ENCODE measurements around the gene NF1. TPM values are rescaled to one million over a fixed set of nuclear protein-coding genes. Genes with fewer than 3 reads are reported as not detected.

The NF1 gene
- total RNA-seq, 1 experiment from 2014 or later = 35.4 TPM

DNA sequence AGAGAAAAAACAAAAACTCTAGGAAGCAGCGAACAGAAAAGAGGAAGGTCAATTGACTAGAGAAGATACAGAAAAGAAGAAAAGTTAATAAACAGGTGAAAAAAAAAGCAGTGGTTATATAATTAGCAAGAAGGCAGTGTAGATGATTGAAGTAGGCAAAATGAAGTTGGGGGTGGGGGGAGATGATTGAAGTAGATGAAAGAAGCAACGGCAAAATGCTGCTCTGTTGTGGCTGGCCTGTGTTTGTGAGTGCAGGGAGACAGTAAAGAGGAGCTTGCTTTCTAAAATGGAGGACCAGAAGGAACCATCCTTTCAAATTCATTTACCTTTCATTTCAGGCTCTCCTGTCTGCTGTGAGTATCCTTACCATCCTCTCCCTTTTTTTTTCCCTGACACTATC lies 215.5 kb downstream of the NF1 start (continued):
- no peak for TF ChIP-seq NFE2L1 (CRISPR knock-in tag; IDR thresholded peaks at IDR 0.05)
- TF ChIP-seq NR2C2 (CRISPR knock-in tag; IDR thresholded peaks at IDR 0.05) = no peak
- TF ChIP-seq, protein P1, sequence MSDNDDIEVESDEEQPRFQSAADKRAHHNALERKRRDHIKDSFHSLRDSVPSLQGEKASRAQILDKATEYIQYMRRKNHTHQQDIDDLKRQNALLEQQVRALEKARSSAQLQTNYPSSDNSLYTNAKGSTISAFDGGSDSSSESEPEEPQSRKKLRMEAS (CRISPR knock-in tag; IDR thresholded peaks at IDR 0.05) = no peak

DNA sequence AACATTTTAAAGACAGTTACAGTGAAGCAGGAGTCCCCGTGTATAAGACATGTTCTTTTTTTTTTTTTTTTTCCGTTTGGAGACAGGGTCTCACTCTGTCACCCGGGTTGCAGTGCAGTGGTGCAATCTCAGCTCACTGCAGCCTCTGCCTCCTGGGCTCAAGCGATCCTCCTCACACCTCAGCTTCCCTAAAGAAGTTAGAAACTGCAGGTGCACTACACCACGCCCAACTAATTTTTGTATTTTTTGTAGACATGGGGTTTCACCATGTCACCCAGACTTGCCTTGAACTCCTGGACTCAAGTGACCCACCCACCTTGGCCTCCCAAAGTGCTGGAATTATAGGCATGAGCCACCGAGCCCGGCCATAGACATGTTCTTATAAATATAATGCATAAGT lies 216.1 kb downstream of the NF1 start:
- no peak overlapping the region for H3K27ac Mint-ChIP-seq
- DNase-seq (ENCODE audit: low spot score) = no peak
- H3K4me3 Mint-ChIP-seq = no peak overlapping the region
- H3K36me3 Mint-ChIP-seq = no peaks in the 10 kb centered on the region
- H3K27me3 Mint-ChIP-seq (ENCODE audit: low read depth) = no peaks in the 10 kb centered on the region
- POLR2A ChIA-PET = no interaction called here
- H3K9me3 Mint-ChIP-seq = no peaks in the 10 kb centered on the region
- peaks cover 8% of the 10 kb centered on the region for H3K4me1 Mint-ChIP-seq
- CTCF ChIA-PET = no interaction called here
- TF ChIP-seq ZNF671 (CRISPR knock-in tag; IDR thresholded peaks at IDR 0.05) = no peak
- TF ChIP-seq, protein P2, sequence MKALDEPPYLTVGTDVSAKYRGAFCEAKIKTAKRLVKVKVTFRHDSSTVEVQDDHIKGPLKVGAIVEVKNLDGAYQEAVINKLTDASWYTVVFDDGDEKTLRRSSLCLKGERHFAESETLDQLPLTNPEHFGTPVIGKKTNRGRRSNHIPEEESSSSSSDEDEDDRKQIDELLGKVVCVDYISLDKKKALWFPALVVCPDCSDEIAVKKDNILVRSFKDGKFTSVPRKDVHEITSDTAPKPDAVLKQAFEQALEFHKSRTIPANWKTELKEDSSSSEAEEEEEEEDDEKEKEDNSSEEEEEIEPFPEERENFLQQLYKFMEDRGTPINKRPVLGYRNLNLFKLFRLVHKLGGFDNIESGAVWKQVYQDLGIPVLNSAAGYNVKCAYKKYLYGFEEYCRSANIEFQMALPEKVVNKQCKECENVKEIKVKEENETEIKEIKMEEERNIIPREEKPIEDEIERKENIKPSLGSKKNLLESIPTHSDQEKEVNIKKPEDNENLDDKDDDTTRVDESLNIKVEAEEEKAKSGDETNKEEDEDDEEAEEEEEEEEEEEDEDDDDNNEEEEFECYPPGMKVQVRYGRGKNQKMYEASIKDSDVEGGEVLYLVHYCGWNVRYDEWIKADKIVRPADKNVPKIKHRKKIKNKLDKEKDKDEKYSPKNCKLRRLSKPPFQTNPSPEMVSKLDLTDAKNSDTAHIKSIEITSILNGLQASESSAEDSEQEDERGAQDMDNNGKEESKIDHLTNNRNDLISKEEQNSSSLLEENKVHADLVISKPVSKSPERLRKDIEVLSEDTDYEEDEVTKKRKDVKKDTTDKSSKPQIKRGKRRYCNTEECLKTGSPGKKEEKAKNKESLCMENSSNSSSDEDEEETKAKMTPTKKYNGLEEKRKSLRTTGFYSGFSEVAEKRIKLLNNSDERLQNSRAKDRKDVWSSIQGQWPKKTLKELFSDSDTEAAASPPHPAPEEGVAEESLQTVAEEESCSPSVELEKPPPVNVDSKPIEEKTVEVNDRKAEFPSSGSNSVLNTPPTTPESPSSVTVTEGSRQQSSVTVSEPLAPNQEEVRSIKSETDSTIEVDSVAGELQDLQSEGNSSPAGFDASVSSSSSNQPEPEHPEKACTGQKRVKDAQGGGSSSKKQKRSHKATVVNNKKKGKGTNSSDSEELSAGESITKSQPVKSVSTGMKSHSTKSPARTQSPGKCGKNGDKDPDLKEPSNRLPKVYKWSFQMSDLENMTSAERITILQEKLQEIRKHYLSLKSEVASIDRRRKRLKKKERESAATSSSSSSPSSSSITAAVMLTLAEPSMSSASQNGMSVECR (CRISPR knock-in tag; IDR thresholded peaks at IDR 0.05; ENCODE audit: borderline replicate concordance) = no peak
- no peak for TF ChIP-seq NR2C2 (CRISPR knock-in tag; IDR thresholded peaks at IDR 0.05)
- TF ChIP-seq ZNF396 (CRISPR knock-in tag; IDR thresholded peaks at IDR 0.05; ENCODE audit: borderline replicate concordance) = no peak
- TF ChIP-seq, protein P3, sequence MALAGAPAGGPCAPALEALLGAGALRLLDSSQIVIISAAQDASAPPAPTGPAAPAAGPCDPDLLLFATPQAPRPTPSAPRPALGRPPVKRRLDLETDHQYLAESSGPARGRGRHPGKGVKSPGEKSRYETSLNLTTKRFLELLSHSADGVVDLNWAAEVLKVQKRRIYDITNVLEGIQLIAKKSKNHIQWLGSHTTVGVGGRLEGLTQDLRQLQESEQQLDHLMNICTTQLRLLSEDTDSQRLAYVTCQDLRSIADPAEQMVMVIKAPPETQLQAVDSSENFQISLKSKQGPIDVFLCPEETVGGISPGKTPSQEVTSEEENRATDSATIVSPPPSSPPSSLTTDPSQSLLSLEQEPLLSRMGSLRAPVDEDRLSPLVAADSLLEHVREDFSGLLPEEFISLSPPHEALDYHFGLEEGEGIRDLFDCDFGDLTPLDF (CRISPR knock-in tag; IDR thresholded peaks at IDR 0.05) = no peak
- TF ChIP-seq NFYB (CRISPR knock-in tag; conservative IDR thresholded peaks at IDR 0.05; ENCODE audit: low read depth) = no peak
- no peak for TF ChIP-seq ZNF121 (CRISPR knock-in tag; IDR thresholded peaks at IDR 0.05)
- TF ChIP-seq SMAD3 (CRISPR knock-in tag; IDR thresholded peaks at IDR 0.05; ENCODE audit: borderline replicate concordance) = no peak
- TF ChIP-seq ZNF232 (CRISPR knock-in tag; IDR thresholded peaks at IDR 0.05) = no peak
- TF ChIP-seq, protein P4, sequence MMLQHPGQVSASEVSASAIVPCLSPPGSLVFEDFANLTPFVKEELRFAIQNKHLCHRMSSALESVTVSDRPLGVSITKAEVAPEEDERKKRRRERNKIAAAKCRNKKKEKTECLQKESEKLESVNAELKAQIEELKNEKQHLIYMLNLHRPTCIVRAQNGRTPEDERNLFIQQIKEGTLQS (CRISPR knock-in tag; conservative IDR thresholded peaks at IDR 0.05) = no peak
- TF ChIP-seq, protein P5, sequence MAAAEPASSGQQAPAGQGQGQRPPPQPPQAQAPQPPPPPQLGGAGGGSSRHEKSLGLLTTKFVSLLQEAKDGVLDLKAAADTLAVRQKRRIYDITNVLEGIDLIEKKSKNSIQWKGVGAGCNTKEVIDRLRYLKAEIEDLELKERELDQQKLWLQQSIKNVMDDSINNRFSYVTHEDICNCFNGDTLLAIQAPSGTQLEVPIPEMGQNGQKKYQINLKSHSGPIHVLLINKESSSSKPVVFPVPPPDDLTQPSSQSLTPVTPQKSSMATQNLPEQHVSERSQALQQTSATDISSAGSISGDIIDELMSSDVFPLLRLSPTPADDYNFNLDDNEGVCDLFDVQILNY (CRISPR knock-in tag; IDR thresholded peaks at IDR 0.05) = no peak
- no peak for TF ChIP-seq RELA (CRISPR knock-in tag; IDR thresholded peaks at IDR 0.05; ENCODE audit: borderline replicate concordance)
- no peak for TF ChIP-seq NR3C1 (CRISPR knock-in tag; conservative IDR thresholded peaks at IDR 0.05; ENCODE audit: low read depth)
- TF ChIP-seq, protein P6, sequence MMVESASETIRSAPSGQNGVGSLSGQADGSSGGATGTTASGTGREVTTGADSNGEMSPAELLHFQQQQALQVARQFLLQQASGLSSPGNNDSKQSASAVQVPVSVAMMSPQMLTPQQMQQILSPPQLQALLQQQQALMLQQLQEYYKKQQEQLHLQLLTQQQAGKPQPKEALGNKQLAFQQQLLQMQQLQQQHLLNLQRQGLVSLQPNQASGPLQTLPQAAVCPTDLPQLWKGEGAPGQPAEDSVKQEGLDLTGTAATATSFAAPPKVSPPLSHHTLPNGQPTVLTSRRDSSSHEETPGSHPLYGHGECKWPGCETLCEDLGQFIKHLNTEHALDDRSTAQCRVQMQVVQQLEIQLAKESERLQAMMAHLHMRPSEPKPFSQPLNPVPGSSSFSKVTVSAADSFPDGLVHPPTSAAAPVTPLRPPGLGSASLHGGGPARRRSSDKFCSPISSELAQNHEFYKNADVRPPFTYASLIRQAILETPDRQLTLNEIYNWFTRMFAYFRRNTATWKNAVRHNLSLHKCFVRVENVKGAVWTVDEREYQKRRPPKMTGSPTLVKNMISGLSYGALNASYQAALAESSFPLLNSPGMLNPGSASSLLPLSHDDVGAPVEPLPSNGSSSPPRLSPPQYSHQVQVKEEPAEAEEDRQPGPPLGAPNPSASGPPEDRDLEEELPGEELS (CRISPR knock-in tag; IDR thresholded peaks at IDR 0.05) = no peak
- TF ChIP-seq, protein P7, sequence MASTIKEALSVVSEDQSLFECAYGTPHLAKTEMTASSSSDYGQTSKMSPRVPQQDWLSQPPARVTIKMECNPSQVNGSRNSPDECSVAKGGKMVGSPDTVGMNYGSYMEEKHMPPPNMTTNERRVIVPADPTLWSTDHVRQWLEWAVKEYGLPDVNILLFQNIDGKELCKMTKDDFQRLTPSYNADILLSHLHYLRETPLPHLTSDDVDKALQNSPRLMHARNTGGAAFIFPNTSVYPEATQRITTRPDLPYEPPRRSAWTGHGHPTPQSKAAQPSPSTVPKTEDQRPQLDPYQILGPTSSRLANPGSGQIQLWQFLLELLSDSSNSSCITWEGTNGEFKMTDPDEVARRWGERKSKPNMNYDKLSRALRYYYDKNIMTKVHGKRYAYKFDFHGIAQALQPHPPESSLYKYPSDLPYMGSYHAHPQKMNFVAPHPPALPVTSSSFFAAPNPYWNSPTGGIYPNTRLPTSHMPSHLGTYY (CRISPR knock-in tag; IDR thresholded peaks at IDR 0.05) = no peak
- no peak for TF ChIP-seq TCF7 (CRISPR knock-in tag; IDR thresholded peaks at IDR 0.05; ENCODE audit: low read depth)
- no peak for TF ChIP-seq SOX15 (CRISPR knock-in tag; IDR thresholded peaks at IDR 0.05)
- TF ChIP-seq, protein P8, sequence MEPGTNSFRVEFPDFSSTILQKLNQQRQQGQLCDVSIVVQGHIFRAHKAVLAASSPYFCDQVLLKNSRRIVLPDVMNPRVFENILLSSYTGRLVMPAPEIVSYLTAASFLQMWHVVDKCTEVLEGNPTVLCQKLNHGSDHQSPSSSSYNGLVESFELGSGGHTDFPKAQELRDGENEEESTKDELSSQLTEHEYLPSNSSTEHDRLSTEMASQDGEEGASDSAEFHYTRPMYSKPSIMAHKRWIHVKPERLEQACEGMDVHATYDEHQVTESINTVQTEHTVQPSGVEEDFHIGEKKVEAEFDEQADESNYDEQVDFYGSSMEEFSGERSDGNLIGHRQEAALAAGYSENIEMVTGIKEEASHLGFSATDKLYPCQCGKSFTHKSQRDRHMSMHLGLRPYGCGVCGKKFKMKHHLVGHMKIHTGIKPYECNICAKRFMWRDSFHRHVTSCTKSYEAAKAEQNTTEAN (CRISPR knock-in tag; IDR thresholded peaks at IDR 0.05) = no peak
- no peak for TF ChIP-seq ZNF423 (CRISPR knock-in tag; IDR thresholded peaks at IDR 0.05)
- no peak for ATAC-seq
